Epithelial cell of esophagus (primary cell): ENCODE measurements around the gene PDE8B.
A peak's percentile ranks its signal among the peaks of the same experiment; 100 is the strongest.

Source experiments
- DNase-seq: peaks from one replicate; pipeline ENCODE4 v3.0.0; 2010; ENCODE audit warnings: low read depth
- H3K4me3 ChIP-seq: 2 replicates; pipeline ENCODE4 v1.5.1; 2011; ENCODE audit warnings: mild to moderate bottlenecking, low read length, control low read depth
- TF ChIP-seq, protein P1 (sequence below): IDR thresholded peaks from 2 replicates; pipeline ENCODE4 v1.5.1; 2011; ENCODE audit warnings: low read depth, mild to moderate bottlenecking, low read length, control low read depth, inconsistent platforms; ENCODE audit not compliant: insufficient read depth; ENCODE audit errors: missing control alignments

PDE8B gene

DNA sequence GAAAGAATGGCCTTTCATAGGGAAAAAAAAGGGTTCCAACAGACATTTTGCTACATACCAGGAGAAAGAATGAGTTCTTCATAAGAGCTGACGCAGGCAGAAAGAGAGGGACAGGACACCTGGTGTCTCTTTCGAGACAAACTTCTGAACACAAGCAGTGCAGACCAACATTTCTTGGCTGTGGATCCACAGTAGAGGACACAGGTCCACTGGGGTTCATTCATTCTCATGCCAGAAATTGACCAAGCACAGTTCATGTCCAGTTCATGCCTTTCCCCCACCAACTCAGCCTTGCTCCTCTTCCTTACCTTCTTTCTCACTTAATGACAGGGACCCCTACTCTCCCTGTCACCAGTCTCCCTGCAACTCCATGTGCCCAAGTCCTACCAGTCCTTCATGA lies 144.0 kb downstream of the PDE8B start:
- H3K4me3 ChIP-seq, result no peak overlapping the region
- TF ChIP-seq, protein P1, sequence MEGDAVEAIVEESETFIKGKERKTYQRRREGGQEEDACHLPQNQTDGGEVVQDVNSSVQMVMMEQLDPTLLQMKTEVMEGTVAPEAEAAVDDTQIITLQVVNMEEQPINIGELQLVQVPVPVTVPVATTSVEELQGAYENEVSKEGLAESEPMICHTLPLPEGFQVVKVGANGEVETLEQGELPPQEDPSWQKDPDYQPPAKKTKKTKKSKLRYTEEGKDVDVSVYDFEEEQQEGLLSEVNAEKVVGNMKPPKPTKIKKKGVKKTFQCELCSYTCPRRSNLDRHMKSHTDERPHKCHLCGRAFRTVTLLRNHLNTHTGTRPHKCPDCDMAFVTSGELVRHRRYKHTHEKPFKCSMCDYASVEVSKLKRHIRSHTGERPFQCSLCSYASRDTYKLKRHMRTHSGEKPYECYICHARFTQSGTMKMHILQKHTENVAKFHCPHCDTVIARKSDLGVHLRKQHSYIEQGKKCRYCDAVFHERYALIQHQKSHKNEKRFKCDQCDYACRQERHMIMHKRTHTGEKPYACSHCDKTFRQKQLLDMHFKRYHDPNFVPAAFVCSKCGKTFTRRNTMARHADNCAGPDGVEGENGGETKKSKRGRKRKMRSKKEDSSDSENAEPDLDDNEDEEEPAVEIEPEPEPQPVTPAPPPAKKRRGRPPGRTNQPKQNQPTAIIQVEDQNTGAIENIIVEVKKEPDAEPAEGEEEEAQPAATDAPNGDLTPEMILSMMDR, result no peak
- no peak for DNase-seq

DNA sequence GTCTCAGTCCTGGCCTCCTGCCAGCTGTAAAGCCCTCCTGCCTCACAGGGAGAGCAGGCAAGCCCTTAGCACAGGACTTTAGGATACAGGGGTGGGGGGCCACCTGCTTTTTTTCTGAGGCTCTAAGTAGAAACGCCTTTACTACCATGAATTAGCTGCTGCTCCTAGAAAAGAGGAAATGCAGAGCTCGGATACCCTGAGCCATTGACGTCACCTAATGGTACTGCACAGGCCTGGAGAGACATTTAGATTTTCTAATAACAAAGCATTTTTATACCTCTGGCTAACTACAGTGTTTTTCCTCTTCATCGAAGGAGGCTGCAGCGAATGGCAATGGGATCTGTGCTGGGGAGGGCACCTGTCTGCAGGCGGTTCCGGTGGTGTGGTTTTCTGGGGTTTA lies 144.6 kb downstream of the PDE8B start:
- DNase-seq, result no peak
- TF ChIP-seq, protein P1, result no peak
- no peak overlapping the region for H3K4me3 ChIP-seq

DNA sequence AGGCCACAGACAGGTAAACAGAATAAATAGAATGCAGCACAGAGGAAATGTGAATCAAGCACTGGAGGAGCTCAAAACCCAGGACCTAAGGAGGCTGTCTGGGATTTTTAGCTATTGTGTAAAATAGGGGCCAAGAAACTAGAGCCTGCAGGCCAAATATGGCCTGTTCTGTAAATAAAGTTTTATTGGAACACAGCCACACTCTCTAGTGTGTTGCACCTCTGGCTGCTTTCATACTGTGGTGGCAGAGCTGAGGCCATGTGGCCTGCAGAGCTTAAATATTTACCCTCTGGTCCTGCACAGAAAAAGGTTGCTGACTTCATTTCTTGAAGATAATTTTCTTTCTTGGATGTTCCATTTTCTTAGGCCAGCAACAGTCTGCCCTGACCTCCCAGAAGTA lies 145.3 kb downstream of the PDE8B start:
- DNase-seq, result no peak
- TF ChIP-seq, protein P1, result no peak
- no peak overlapping the region for H3K4me3 ChIP-seq

DNA sequence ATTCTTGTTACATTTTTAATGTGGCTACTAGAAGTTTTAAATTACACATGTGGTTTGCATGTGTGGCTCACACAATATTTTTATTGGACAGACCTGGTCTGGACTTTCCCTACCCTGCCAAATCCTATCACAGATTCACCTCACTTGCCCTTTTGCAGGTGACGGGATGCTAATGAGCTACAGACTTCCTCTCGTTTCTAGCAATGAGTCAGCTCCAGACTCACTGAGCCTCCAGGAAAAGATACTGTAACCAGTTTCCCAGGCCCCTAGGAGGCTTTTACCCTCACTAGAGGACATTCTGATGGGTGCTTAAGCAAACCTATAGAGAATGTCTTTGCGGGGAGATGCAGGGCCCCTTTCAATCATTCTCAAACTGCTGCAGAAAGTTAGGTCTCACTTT lies 146.3 kb downstream of the PDE8B start:
- DNase-seq, result peak; percentile 77
- no peak overlapping the region for H3K4me3 ChIP-seq
- TF ChIP-seq, protein P1, result no peak

GRCh38 chr5:77358255-77359205 lies 148.1 kb downstream of the PDE8B start:
- no peak overlapping the region for H3K4me3 ChIP-seq
- peak; percentile 37 for DNase-seq
- TF ChIP-seq, protein P1, result no peak

DNA sequence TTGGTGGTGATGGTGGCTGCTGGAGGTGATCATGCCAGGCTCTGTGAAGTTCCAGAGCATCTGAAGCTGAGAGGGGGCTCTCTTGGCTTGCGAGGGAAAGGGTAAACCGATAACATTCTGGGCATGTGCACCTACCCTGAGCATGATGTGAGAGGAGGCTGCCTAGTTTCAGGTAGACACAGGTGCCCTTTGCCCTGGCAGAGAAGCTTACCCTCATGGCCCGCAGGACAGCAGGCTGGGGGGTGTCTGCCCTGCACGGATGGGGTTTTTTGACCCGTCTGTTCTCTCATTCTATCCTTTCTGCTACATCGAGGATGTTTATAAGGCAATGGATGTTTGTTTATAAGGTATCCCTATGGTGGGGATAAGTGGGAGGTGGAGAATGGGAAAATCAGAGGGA lies 148.8 kb downstream of the PDE8B start:
- DNase-seq, result no peak
- TF ChIP-seq, protein P1, result no peak
- no peak overlapping the region for H3K4me3 ChIP-seq

GRCh38 chr5:77360381-77360780 lies 149.9 kb downstream of the PDE8B start:
- TF ChIP-seq, protein P1, result no peak
- H3K4me3 ChIP-seq, result no peak overlapping the region
- no peak for DNase-seq
